ENCODE data around the gene CRAT. TPM values are rescaled to one million over a fixed set of nuclear protein-coding genes. Genes with fewer than 3 reads are reported as not detected.

Gene CRAT
- total RNA-seq, 6 experiments from 2014 or later: 35.5 to 50.2 (median 42.6) TPM

- H3K9me3 Mint-ChIP-seq: no peaks in the 10 kb centered on the region
- no peak overlapping the region for H3K4me3 Mint-ChIP-seq
- peaks cover 5% of the 10 kb centered on the region; the same call in 1 of the 2 replicates for H3K36me3 Mint-ChIP-seq (ENCODE audit: low read depth)
- H3K4me1 Mint-ChIP-seq (ENCODE audit: low read depth): peaks cover 13% of the 10 kb centered on the region
- H3K27me3 Mint-ChIP-seq (ENCODE audit: insufficient read depth): no peaks in the 10 kb centered on the region
- DNase-seq: no peak
- no peak overlapping the region for H3K27ac Mint-ChIP-seq
- TF ChIP-seq, protein P1, sequence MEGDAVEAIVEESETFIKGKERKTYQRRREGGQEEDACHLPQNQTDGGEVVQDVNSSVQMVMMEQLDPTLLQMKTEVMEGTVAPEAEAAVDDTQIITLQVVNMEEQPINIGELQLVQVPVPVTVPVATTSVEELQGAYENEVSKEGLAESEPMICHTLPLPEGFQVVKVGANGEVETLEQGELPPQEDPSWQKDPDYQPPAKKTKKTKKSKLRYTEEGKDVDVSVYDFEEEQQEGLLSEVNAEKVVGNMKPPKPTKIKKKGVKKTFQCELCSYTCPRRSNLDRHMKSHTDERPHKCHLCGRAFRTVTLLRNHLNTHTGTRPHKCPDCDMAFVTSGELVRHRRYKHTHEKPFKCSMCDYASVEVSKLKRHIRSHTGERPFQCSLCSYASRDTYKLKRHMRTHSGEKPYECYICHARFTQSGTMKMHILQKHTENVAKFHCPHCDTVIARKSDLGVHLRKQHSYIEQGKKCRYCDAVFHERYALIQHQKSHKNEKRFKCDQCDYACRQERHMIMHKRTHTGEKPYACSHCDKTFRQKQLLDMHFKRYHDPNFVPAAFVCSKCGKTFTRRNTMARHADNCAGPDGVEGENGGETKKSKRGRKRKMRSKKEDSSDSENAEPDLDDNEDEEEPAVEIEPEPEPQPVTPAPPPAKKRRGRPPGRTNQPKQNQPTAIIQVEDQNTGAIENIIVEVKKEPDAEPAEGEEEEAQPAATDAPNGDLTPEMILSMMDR (IDR thresholded peaks at IDR 0.05): no peak
Observed at GRCh38 chr9:129105857-129106694, 4.5 kb downstream of the CRAT start.

DNA sequence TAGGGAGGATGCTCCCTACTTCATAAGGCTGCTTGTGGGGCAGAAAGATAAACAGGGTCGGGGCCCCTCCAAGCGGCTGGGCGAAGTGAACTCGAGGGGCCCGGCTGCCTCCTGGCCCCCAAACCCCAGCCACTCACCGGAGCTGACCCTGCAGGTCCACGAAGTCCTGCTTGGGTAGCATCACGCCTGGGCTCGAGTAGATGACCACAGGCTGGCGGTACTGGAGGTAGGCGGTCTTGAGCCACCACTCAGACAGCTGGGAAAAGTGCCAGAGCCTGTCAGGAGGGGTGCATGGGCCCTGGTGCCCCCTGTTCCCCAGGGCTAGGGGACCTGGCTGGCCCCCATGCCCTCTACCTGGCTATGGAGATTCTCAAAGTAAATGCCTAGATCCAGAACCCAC, 6.5 kb downstream of the CRAT start:
- Mint-ChIP-seq H3K36me3 (ENCODE audit: low read depth) (peaks cover 5% of the 10 kb centered on the region; the same call in 1 of the 2 replicates), H3K9me3 (no peaks in the 10 kb centered on the region), H3K4me1 (ENCODE audit: low read depth) (peaks cover 5% of the 10 kb centered on the region), H3K27ac (no peak overlapping the region), H3K27me3 (ENCODE audit: insufficient read depth) (no peaks in the 10 kb centered on the region), H3K4me3 (no peak overlapping the region)
- TF ChIP-seq, protein P1 (IDR thresholded peaks at IDR 0.05): no peak
- no peak for DNase-seq

- H3K27ac Mint-ChIP-seq: no peak overlapping the region
- TF ChIP-seq, protein P1 (IDR thresholded peaks at IDR 0.05): no peak
- DNase-seq: no peak
- no peak overlapping the region for H3K4me3 Mint-ChIP-seq
- H3K4me1 Mint-ChIP-seq (ENCODE audit: low read depth): no peaks in the 10 kb centered on the region; the same call in 1 of the 2 replicates
- no peaks in the 10 kb centered on the region for H3K9me3 Mint-ChIP-seq
- no peaks in the 10 kb centered on the region for H3K27me3 Mint-ChIP-seq (ENCODE audit: insufficient read depth)
- H3K36me3 Mint-ChIP-seq (ENCODE audit: low read depth): peaks cover 5% of the 10 kb centered on the region
Observed at GRCh38 chr9:129103595-129103965, 7.0 kb downstream of the CRAT start.

GRCh38 chr9:129102791-129103594, 7.6 kb downstream of the CRAT start:
- Mint-ChIP-seq H3K27me3 (ENCODE audit: insufficient read depth) (no peaks in the 10 kb centered on the region), H3K4me3 (no peak overlapping the region), H3K9me3 (no peaks in the 10 kb centered on the region), H3K4me1 (ENCODE audit: low read depth) (no peaks in the 10 kb centered on the region), H3K27ac (no peak overlapping the region), H3K36me3 (ENCODE audit: low read depth) (peaks cover 11% of the 10 kb centered on the region)
- TF ChIP-seq, protein P1 (IDR thresholded peaks at IDR 0.05): peak; percentile 72
- peak; percentile 17 for DNase-seq

GRCh38 chr9:129102095-129102525, 8.5 kb downstream of the CRAT start:
- Mint-ChIP-seq H3K27ac (no peak overlapping the region), H3K36me3 (ENCODE audit: low read depth) (peaks cover 11% of the 10 kb centered on the region), H3K27me3 (ENCODE audit: insufficient read depth) (no peaks in the 10 kb centered on the region), H3K4me3 (no peak overlapping the region), H3K9me3 (no peaks in the 10 kb centered on the region), H3K4me1 (ENCODE audit: low read depth) (no peaks in the 10 kb centered on the region)
- DNase-seq: no peak
- TF ChIP-seq, protein P1 (IDR thresholded peaks at IDR 0.05): no peak

All from HFFc6 (cell line).